NCI-H1092 treated with DMSO at 0.1 percent for 48 hours (cell line): ENCODE data around the gene RAB37.

ENCODE experiments used
- DNase-seq: peaks from one replicate; lab custom pipeline; 2025; lab: John Stamatoyannopoulos, UW

RAB37 gene

DNA sequence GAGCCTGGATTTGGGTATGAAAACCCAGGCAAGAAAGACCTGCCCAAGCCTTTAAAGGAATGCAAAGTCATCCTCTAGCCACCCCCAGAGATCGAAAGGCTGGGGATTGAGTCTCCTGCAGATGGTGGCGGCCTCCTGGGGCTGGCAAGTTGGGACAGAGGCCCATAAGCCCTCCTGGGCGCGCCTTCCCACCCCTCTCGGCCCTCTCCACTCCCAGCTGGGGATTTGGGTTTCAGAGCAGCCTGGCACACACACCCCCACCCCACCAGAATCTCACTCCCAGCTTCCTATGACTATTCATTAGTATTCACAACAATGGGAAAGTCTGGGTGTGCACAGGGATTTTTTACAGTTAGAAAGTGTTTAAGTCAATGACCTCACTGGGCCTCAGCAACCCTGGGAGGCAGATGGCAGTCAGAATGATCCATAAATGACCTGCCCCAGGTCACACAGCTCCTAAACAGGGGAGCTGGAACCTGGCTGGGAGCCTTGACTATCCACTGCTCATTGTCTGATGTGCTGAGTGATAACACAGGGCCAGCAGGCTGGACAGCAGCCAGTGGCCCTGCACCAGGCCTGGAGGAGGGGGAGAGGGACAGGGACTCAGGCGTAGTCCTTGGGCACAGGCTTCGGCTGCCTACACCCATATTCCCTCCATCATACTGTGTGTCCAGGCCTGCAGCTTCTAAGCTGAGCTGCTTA, 23.5 kb downstream of the RAB37 start:
- no peak for DNase-seq

DNA sequence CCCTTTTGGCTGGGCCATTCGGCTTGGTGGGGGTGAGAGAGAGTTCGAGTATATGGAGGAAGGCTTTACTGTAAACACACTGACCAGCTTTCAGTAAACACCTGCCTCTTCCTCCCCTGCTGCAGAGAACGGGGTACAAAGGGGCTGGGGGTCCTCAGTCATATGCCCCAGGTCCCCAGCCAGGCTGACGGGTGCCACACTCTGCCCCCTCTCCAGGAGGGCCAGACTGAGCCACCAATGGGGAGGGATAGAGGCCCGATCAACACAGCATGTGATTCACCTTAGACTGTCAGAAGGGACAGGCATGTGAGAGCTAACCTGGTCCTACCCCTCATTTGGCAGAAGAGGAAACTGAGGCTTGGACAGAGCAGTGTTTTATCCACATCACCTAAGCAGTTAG, 24.4 kb downstream of the RAB37 start:
- DNase-seq: no peak

DNA sequence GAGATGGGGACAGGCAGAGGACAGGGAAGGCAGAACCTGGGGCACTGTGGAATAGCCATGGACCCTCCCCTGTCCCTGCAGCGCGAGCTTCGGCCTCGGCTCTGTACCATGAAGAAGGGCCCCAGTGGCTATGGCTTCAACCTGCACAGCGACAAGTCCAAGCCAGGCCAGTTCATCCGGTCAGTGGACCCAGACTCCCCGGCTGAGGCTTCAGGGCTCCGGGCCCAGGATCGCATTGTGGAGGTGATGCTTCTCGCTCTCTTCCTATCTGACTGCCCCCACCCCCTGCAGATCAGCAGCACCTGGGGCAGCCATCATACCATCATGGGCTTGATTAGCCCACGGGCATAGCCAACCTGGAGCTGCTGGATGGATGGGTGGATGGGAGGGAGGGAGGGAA, 24.9 kb downstream of the RAB37 start:
- DNase-seq: no peak

DNA sequence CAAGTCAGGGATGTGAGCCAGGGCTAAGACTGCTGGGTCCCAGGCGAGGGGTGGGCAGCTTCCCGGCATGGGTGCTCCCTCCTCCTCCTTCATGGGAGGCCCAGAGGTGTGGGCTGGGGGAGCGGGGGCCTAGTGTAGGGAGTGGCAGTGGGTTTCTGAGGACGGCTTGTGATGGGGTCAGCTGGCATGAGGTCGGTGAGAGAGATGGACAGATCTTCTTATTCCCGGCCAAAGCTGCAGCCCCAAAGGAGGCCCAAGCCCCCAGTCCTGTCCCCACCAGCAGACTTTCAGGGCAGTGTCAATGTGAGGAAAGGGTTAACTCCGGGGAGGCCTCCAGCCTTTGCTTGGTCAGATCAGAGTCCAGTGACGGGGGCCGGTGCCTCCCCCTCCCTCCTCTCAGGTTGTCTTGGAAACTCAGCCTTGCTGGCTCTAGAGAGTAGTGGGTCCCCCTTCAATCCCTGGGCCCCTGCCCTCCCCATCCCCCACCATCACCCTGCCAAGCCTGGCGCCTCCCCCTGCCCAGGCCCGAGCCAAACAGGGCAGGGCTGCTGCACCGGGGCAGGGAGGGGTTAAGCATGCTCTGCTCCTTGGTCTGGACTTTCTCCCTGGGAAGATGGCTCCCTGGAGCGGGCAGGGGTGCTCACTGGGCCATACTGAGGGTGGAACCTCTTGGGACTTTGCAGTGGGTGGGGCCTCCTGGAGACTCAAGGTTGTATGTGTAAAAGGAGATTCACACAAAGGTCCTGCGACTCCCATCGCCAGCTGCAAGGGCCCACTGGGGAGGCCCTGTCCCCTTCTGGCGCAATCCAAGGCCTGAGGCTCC, 26.7 kb downstream of the RAB37 start:
- no peak for DNase-seq

DNA sequence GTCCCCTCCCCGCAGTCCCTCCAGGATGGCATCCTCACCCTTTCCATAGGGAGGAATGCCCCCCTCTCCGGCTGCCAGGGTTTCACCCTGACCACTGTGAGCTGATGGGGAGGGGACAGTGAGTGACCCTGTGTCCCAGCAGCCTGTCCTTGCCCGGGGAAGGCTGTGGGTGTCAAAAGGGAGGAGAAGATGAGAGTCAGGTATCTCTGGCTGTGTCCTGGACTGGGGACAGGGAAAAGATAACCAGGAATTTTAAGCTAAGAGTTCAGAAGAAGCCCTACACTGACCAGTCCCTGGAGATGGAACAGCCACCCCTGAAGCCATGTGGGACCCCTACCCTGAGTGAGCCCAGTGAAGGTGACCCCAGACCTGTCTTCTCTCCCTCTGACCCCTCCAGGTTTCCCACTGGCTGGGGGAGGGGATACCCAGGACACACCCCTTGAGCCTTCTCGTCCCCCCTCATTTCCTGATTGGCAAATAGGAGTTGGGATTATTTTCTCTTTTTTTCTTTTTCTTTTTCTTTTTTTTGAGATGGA, 27.8 kb downstream of the RAB37 start:
- DNase-seq: no peak

DNA sequence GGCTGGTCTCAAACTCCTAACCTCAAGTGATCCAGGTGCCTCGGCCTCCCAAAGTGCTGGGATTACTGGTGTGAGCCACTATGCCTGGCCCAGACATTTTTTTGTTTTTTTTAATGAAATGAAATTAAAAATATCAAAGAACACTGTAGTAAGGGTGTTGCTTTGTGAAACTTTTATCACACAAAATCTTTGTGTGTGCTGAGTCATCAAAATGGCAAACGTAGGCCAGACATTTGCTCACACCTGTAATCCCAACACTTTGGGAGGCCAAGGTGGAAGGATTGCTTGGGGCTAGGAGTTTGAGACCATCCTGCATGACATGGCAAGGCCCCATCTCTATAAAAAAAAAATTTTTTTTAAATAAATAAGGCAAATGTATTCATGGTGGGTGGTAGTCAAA, 29.4 kb downstream of the RAB37 start:
- no peak for DNase-seq

DNA sequence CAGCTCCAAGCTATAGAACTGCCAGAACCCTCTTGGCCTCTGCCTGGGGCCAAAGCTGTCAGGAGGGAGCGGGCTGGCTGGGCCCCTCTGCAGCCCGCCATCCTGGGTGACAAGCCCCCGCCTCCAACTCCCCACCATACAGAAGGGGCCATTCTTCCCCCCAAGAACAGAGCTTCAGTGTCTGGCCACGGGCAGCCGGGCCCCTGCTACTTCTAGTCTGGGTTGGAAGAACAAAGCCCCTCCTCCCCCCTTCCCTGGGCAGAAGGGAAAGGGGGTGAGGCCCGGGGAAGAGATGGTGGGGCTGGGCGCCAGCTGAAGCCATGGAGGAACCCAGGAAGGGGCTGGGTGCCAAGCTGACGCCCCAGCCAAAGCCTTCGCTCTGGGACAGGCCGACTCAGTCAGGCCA, 30.1 kb downstream of the RAB37 start:
- no peak for DNase-seq

DNA sequence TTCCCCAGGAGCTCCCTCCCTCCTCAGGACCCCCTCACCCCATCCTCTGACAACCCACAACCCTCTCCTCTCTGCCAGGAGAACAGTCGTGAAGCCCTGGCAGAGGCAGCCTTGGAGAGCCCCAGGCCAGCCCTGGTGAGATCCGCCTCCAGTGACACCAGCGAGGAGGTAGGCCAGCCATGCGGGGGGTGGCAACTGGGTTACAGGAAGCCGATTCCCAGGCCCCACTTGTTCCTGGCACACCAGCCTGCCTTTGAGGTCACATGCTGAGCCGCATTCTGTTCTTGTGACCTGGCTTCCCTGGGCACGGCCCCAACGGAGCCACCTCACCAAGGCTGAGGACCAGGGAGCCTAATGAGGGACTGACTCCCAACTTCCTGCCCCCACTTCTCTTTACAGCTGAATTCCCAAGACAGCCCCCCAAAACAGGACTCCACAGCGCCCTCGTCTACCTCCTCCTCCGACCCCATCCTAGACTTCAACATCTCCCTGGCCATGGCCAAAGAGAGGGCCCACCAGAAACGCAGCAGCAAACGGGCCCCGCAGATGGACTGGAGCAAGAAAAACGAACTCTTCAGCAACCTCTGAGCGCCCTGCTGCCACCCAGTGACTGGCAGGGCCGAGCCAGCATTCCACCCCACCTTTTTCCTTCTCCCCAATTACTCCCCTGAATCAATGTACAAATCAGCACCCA, 31.2 kb downstream of the RAB37 start:
- no peak for DNase-seq

DNA sequence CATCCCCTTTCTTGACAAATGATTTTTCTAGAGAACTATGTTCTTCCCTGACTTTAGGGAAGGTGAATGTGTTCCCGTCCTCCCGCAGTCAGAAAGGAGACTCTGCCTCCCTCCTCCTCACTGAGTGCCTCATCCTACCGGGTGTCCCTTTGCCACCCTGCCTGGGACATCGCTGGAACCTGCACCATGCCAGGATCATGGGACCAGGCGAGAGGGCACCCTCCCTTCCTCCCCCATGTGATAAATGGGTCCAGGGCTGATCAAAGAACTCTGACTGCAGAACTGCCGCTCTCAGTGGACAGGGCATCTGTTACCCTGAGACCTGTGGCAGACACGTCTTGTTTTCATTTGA, 31.7 kb downstream of the RAB37 start:
- DNase-seq: no peak

DNA sequence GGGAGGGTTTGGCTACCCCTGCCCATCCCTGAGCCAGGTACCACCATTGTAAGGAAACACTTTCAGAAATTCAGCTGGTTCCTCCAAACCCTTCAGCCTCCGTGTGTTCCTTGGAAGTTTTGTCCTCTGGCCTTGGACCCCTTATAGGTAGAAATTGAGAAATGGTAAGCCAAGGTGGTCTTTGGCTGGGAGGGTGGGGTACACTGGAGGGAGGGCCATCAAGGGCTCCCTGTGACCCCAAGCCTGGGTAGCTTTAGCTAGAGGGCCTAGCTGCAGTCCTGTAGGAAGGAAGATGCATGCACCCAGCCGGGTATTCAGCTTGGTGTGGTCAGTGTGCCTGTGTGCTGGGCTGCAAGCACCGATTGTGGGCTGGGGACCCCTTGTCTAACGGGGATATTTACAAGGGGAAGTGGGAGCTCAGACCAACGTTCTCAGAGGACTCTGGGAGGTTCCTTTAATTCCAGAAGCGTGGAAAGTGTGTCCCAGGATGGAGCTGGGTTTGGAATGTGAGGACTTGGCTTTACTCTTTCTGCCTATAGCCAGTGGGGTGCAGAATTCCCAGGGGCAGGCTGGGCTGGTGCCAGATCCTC, 32.3 kb downstream of the RAB37 start:
- no peak for DNase-seq

DNA sequence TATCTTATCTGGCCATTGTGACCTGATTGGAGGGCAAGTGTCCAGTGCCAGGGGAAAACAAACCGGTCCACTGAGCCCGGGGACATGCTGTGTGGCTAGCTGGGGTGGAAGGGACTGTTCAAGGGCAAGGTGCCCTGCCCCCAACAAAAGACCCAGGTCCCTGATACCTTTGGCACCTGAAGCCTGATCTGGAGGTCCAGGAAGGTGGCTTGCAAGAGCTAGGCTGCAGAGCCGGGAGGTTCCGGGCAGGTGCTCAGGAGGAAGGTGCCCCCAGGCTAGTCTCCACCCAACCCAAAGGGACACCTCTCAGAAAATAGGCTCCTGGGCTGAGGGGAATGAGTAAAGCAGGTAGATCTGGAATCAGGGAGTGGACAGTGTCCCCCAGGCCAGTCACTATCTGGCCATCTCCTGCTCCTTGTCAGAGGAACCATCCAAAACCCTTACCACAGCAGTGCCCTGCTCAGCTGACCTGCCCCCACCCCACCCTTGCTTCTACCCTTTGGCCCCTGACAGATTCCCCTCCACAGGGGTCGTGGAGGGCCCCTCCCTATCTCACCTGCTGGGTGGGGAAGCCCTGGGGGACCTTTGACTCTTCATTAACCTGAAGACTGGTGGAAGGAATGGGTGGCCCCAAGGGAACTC, 32.9 kb downstream of the RAB37 start:
- no peak for DNase-seq

DNA sequence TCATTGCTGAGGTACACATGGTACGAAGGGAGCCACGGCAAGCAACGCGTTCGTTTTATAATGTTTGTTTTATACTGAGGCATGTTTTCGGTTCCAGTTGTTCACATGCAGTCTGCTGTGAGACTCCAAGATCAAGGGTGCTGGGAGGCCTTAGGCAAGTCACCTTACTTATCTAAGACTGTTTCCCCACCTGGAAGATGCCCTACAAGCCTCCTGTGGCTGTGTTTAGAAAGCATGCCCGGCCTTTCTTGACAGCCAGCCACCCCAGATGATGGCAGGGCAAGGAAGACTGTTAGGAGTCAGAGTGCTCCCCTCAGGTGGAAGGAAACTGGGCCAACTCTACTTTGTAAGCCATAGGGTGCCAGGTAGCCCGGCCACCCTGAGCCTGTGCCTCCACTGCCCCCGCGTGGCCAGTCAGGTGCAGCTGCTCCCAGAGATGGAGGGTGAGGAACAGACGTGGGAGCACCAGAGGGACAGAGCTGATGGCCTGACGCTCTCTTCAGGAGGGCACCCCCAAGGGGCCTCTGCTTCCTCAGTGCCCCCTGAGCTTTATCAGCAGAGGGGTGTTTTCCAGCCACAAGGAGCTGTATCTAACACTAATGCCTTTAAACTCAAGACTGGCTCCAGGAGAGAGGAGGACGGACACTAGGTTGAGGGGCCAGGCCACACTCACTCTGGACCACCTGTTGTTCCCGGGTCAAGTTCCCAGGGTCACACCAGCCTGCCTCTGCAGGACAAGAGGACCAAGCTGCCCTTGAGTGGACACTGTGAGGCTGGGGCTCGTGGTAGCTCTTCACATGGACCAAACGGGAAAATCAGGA, 33.7 kb downstream of the RAB37 start:
- DNase-seq: peak; percentile 17

DNA sequence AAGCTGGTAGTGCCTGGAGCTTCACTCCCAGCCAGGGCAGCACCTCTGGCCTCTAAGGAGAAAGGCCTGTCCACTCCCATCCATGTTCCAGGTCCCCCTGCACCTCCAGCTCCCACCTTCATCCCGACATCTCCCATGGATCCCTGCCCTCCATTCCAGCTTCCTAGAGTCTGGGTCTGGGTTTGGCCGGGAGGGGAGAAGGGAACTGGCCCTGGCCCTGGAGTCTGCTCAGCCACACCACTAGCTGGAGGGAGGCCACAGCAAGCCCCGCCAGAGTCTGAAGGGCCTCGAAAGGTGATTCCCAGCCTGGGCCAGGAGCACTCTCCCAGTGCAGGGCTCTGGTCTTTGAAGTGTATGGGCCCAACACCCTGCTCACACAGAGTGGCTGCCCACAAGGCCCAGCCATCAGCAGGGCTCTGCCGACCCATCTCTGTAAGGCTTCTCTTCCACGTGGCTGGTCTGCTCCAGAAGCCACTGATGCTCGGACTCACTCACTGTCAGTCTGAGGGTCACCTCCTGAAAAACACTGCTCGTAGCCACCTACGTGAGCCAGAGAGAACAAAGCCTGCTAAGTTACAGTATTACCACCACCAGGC, 34.4 kb downstream of the RAB37 start:
- DNase-seq: no peak

DNA sequence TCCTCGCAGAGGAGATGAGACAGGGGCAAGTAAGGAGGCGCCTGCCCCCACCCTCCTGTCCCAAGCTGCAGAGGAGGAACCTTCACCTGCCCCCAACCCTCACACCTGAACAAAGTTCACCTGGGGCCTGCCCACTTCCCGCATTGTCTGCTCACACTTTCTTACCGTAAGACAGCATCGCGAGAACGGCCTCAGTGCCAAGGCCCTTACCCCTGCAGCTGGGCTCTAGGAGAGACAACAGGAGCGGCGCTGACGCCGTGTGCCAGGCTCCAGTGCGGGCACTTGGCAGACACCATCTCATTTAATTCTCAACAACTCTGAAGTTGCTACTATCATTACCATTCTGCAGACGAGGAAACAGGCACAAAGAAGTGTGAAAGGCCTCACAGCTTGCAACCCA, 35.0 kb downstream of the RAB37 start:
- no peak for DNase-seq

DNA sequence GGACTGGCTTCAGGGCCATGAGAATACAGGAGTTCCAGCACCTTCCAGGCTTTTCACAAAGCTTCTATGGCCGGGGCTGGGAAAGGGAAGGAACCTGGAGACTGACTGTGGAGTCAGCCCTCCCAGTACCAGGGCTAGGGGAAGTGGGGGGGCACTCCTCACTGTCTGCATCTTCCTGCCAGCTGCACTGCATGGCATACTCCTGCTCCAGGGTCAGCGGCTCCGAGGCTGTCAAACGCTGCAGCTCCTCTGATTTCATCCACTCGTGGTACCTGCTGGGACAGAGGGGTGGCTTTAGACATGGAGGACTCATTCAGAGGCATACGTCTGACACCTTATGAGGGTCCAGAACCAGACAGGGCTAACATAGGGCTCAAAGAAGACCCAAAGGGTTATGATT, 36.4 kb downstream of the RAB37 start:
- DNase-seq: no peak

DNA sequence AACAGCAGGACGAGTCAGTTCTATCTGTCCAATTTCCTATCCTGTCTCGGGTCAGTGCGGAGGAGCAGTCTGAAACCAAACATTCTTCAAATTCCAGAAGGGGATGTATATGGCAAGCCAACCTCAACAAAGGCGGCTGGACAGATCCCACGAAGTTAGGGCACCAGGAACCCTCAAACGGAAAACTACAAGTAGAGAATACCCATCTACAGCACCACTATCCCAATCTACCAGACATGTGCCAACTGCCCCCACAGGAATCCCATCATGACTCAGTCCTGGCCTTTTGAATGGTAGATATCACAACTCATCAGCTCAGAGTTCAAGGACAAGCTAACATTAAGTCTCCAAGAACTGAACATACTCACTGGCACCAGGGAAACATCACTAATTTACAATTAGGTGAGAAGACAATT, 36.8 kb downstream of the RAB37 start:
- DNase-seq: no peak

DNA sequence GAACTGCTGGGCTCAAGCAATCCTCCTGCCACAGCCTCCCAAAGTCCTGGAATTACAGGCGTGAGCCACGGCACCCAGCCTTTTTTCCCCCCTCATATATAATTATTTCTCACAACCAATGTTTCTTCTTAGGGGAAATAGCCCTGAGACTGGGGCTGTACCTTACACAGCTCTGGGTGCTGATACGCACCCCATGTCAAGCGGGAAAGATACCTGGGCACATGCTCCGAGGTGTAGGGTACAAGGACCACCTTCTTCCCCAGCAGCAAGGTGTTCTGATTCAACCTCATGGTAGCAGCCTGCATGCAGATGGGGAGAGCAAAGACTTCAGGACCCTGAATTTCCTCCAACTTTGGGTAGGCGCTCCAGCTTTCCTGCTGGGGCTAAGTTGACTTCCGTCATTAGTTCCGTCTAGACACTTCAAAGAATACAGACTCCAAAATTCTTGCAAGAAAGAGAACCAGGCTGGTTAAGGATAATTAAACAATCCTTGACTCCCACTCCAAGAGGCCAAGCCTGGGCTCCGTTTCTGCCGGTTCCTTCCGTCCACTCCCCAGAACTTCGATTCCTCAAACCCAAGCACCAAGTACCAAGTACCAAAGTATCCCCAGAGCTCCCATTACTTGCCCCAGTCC, 38.5 kb downstream of the RAB37 start:
- peak; percentile 30 for DNase-seq

DNA sequence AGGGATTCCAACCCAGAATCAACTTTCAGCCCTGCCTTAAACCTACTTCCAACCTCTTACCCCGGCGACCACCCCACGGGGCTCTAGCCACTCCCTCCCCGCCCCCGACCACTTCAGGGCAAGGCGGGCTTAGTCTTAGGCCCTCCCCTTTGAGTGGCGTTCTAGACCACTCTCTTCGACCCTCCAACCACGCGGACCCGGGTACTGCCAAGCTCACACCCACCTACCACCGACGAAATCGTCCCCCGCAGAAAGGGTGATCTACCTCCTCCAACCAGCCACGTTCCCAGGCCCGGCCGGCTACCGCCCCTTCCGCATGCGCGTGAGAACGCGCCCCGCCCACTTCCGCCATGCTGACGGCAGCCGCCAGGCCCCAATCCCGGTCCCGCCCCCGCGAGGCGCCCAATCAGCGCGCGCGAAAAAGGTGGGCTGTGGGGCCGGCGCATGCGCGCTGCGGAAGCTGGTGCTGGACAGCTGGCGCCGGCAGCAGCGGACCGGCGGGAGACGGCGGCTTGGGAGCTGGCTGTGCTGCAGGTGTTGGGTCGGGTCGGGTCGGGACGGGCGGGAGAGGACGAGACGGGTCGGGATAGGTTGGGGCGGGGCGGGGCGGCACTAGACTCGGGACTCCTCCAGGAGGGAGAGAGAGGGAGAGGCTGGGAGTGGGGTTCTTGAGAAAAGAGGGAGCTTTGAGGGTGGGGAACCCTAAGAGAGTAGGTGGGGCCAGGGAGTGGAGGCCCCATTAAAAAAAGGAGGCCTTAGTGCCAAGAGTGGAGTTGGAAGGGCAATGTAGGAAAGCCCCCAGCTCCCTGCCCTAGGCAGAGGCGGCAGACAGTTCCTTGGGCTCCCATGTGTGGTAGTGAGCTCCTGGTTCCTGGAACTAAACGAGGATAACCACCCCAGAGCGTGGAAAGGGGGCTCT, 39.2 kb downstream of the RAB37 start, which contains the start of gene NAT9:
Gene NAT9, minus strand, starts transcription at position 302 of the 919 bp plus-strand sequence. CDS start 647 bp downstream, outside the sequence.
- DNase-seq: peak; percentile 94

DNA sequence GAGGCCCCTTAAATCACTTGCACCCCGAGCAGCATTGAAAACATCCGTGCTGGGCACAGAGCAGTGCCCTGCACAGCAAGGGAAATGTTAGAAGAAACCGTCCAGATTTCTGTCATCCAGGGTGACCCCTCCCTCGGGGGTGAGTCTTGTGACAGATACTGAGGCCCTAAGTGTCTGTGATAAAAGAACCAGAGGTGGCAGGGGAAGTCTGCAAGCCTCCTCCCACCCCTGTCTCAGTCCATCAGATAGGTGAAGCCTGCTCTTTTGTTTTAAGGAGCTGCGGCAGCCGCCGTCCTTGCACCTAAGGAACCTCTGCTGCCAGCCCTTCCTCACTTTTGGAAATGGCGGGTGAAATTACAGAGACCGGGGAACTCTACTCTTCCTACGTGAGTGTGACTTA, 39.9 kb downstream of the RAB37 start:
- no peak for DNase-seq
